SU-DHL-6 (cell line): Measurements from ENCODE around the gene GOT1.

Source experiments
- EZH2phosphoT487 ChIP-seq: fragments of 200-600 bp; sonication (generic), shearing (Covaris generic); conservative IDR thresholded peaks from 2 replicates; pipeline ENCODE4 v1.6.1; 2018; ENCODE audit warnings: mild to moderate bottlenecking, antibody characterized with exemption, low read length, moderate library complexity, mixed read lengths
- TF ChIP-seq, protein P1 (sequence below): fragments of 200-600 bp; sonication (generic); IDR thresholded peaks from one replicate; pipeline ENCODE4 v1.5.1; 2017; ENCODE audit warnings: antibody characterized with exemption, mild to moderate bottlenecking, low read length, moderate library complexity; ENCODE audit not compliant: insufficient read depth, poor library complexity, severe bottlenecking

DNA sequence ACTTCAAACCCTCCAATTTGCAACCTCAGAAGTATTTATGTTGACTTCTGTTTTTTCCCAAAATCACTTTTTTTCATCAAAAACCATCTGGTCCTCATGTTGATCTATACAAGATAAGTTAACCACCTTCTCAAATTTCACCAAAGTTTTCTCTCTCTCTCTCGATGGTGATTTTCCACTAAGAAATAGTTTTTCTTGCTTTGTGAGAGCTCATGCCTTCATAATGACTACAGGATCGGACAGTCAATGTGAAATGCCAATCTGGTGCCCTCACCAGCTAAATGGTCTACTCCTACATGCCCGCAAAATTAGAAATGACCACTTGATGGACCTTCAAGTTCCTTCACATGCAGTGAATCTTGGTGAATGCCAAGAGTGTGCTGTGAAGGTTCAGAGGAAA is 60.9 kb downstream of the GOT1 start:
- TF ChIP-seq, protein P1, sequence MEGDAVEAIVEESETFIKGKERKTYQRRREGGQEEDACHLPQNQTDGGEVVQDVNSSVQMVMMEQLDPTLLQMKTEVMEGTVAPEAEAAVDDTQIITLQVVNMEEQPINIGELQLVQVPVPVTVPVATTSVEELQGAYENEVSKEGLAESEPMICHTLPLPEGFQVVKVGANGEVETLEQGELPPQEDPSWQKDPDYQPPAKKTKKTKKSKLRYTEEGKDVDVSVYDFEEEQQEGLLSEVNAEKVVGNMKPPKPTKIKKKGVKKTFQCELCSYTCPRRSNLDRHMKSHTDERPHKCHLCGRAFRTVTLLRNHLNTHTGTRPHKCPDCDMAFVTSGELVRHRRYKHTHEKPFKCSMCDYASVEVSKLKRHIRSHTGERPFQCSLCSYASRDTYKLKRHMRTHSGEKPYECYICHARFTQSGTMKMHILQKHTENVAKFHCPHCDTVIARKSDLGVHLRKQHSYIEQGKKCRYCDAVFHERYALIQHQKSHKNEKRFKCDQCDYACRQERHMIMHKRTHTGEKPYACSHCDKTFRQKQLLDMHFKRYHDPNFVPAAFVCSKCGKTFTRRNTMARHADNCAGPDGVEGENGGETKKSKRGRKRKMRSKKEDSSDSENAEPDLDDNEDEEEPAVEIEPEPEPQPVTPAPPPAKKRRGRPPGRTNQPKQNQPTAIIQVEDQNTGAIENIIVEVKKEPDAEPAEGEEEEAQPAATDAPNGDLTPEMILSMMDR = no peak
- no peak for TF ChIP-seq EZH2phosphoT487
